GM18511 (cell line): Measurements from ENCODE around the gene CAPN3.

Source experiments
- ATAC-seq: cut with Tn5 transposase; IDR thresholded peaks from one replicate; pipeline ENCODE4 v1.9.1; 2021; ENCODE audit warnings: mild to moderate bottlenecking, moderate library complexity; ENCODE audit not compliant: unreplicated experiment

Gene CAPN3

GRCh38 chr15:42392309-42393024 is 33.2 kb downstream of the CAPN3 start:
- no peak for ATAC-seq

- ATAC-seq = no peak
These were observed 34.8 kb downstream of the CAPN3 start for GRCh38 chr15:42394106-42394505.

- ATAC-seq = no peak
These were observed 36.5 kb downstream of the CAPN3 start for GRCh38 chr15:42395838-42396237.

GRCh38 chr15:42401544-42402454 is 42.5 kb downstream of the CAPN3 start:
- no peak for ATAC-seq

- no peak for ATAC-seq
These were observed 43.3 kb downstream of the CAPN3 start for GRCh38 chr15:42402455-42403205.

- ATAC-seq = no peak
These were observed 44.1 kb downstream of the CAPN3 start for GRCh38 chr15:42403389-42403788.

- ATAC-seq = no peak
These were observed 45.3 kb downstream of the CAPN3 start for GRCh38 chr15:42404461-42405235.

GRCh38 chr15:42405863-42406482 is 46.7 kb downstream of the CAPN3 start:
- ATAC-seq = no peak

- no peak for ATAC-seq
These were observed 48.9 kb downstream of the CAPN3 start for GRCh38 chr15:42408178-42408577.

- no peak for ATAC-seq
These were observed 49.7 kb downstream of the CAPN3 start for GRCh38 chr15:42409011-42409410.

- ATAC-seq = no peak
These were observed 52.6 kb downstream of the CAPN3 start for GRCh38 chr15:42411884-42412283.

GRCh38 chr15:42413920-42414319 is 54.6 kb downstream of the CAPN3 start:
- ATAC-seq = no peak

- ATAC-seq = no peak
These were observed 60.1 kb downstream of the CAPN3 start for GRCh38 chr15:42419369-42419768.

GRCh38 chr15:42421376-42421775 is 62.1 kb downstream of the CAPN3 start:
- ATAC-seq = no peak

GRCh38 chr15:42427429-42428223 is 68.3 kb downstream of the CAPN3 start:
- ATAC-seq = no peak

GRCh38 chr15:42444415-42445063 is 85.2 kb downstream of the CAPN3 start:
- no peak for ATAC-seq

- no peak for ATAC-seq
These were observed 86.2 kb downstream of the CAPN3 start for GRCh38 chr15:42445551-42445950.

- no peak for ATAC-seq
These were observed 88.3 kb downstream of the CAPN3 start for GRCh38 chr15:42447599-42447998.

GRCh38 chr15:42448281-42448680 is 89.0 kb downstream of the CAPN3 start:
- ATAC-seq = no peak
